Midbrain (tissue), 1 donor: ENCODE results near the gene SELENBP1.
"Not testable (repeated sequence)": the region's sequence is repeated elsewhere in the genome, so short reads cannot be mapped to it uniquely, and the experiment has no call there.

Experiments
- DNase-seq: peaks from one replicate; lab custom pipeline; 2025; lab: John Stamatoyannopoulos, UW

The SELENBP1 gene

GRCh38 chr1:151377150-151377884, 4.8 kb upstream of the SELENBP1 start:
- no peak for DNase-seq

DNA sequence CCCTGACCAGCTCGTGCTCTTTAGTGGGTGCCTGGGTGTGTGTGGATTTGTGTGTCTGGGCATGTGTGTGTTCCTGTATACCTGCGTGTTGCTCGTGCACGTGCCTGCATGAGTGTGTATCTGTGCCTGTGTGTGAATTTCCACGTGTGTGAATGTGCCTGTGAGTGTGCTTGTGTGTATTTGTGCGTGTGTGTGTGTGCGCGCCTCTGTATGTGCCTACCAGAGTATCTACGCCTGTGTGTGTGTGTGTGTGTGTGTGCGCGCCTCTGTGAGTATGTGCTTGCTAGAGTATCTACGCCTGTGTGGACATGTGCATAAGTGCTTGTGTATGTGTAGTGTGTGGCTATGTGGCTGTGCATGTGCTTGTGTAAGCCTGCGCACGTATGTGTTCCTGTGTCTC, 691 bp upstream of the SELENBP1 start:
- DNase-seq: no peak

GRCh38 chr1:151371370-151372057, 991 bp downstream of the SELENBP1 start:
- DNase-seq: peak; percentile 71

GRCh38 chr1:151370211-151370911, 2.1 kb downstream of the SELENBP1 start:
- DNase-seq: no peak

GRCh38 chr1:151369621-151370048, 2.9 kb downstream of the SELENBP1 start:
- no peak for DNase-seq

DNA sequence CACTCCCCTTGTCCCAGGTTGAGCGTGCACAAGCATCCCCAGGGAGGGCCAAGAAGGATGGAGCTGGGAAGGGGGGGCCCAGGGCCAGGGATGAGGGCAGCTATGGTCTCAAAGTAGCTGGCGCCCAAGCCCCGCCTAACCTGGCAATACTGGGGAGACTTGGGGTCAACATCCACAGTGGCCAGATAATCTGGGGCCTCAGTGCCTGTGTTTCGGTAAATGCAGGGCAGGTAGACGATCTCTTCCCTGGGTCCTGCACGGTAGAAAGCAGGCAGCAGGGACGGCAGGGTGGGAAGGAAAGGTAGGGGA, 3.2 kb downstream of the SELENBP1 start:
- DNase-seq: no peak

DNA sequence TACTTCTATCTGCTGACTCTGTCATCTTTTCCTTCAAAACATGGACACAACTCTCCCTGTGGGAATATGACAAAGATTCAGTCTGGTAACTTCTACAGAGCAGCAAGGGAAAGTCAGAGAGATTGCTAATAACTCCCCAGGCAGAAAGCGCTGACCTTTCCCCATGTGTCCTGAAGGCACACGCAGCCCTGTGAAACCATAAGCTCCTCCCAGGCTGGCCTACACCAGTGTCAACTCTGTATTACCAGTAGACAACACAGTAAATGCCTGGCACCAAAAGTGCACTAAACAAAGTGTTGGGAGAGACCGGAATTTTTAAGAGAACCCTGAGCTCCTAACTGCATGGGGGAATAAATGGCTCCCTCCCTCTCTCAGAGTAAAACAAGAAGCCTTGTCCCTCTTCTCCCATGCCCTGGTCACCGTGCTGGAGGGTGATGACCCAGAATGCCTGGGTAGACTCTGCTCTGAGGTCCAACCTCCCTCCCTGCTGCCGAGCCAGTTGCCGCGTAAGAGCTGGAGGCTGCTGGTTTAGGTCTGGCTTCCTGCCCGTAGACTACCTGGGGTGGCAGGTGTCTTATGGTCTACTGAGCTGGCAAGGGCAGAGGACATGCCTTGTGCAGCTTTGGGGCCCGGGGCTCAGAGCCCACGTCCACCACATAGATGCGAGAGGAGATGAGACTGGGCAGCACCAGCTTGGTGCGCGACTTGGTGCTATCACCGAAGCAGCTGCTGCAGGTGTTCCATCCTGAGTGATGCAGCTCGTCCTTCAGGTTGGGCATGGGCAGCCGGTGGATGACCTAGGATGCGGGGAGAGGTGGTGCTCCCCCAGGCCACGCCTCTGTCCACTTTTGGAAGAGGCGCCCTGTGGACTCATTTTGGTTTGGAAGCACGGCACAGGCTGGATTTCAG, 3.9 kb downstream of the SELENBP1 start:
- no peak for DNase-seq

GRCh38 chr1:151367658-151368392, 4.7 kb downstream of the SELENBP1 start:
- no peak for DNase-seq

DNA sequence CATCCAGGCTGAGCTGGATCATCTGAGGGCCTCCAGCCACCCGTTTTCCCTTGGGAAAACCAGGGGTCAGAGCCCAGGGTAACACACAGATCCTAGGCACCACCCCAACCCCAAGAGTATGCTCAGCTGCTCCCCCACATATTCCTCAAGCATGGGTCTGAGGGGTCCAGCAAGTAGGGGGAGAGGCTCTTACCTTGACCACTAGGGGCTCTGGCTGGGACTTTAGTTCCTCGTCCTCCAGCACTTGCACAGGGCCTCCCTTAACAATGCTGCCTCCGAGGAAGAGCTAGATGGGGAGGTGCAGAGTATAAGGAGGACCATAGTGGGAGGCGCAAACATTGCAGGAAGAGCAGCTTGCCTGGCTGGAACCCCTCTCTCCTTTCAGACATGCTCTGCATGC, 7.5 kb downstream of the SELENBP1 start:
- no peak for DNase-seq

GRCh38 chr1:151362308-151363155, 10.0 kb downstream of the SELENBP1 start:
- DNase-seq: no peak

DNA sequence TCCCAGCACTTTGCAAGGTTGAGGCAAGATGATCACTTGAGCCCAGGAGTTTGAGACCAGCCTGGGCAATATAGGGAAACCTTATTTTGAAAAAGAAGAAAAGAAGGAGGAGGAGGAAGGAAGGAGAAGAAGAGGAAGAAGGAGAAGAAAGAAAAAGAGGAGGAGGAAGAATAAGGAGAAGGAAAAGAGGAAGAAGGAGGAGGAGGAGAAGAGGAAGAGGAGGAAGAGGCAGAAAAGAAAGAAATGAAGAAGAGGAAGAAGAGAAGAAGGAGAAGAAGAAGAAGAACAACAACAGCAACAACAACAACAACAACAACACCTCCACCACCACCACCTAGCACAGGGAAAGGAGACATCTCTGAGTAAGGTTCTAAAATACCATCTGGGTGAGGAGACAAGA, 10.6 kb downstream of the SELENBP1 start:
- DNase-seq: no peak

DNA sequence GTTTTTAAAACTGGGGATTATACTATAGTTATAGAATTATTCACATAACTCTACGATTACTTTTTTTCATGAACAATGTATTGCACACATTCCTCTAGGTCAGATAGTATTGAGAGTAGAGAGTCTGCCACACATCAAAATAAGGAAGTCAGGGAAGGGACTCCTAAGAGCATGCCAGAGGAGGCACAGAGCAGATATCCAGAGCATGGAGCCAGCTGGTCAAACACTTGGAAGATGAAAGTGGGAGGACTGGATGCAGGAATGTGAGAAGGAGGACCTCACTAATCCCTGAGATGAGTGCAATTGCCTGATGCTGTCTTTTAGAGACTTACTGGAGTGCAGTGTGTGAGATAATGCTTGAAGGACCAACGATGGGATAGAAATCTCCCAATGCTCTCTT, 15.8 kb downstream of the SELENBP1 start:
- DNase-seq: no peak

GRCh38 chr1:151352021-151352718, 20.3 kb downstream of the SELENBP1 start:
- DNase-seq: no peak

DNA sequence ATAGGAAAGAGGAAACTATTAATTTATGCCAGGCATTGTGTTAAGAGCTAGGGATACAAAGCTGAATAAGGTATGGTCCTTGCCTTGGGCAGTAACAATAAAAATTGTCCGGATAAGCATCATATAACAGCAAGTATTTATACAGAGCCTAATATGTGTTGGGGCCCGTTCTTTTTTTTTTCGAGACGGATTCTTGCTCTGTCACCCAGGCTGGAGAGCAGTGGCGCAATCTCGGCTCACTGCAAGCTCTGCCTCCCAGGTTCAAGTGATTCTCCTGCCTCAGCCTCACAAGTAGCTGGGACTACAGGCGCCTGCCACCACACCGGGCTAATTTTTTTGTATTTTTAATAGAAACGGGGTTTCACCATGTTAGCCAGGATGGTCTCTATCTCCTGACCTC, 22.2 kb downstream of the SELENBP1 start:
- not testable (repeated sequence) for DNase-seq

- no peak for DNase-seq
Observed at GRCh38 chr1:151347523-151348246, 24.8 kb downstream of the SELENBP1 start.

DNA sequence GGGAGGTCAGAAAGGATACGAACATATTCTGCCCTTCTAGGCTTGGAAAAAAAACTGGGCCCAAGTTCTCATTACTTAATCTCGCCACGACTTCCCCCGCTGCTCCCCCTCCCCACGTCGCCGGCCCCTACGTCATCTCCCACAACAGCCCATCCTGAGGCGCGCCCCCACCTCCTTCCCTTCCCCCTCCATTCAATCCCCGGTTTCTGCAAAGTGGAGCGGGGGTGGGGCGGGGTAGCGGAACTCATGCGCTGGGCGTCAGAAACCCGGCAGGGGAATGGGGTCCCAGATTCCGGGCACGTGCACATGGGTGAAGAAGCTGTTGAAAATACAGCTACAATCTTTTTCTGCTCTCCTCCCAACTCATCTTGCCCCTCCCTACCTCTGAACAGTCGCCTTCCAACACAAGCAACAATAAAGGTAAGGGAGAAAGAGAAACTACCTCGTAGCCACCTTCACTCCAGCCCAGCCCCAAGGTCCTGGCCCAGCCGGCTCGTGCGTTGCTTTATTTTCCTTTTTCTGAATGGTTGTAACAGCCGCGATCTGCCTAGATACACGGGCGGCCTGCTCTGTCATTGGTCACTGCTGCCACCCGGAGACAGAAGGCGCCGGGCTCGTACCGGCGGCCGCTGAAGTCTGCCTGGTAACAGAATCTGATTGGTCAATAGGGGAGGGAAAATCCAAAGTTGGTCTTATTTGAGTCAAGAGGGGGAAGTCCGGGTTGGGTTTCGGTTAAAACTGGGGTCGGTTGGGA, 25.6 kb downstream of the SELENBP1 start, which contains the start of gene RFX5:
TSS of gene RFX5 (minus strand) at position 484 of the 754 bp plus-strand sequence. CDS start 932 bp downstream, outside the sequence.
- DNase-seq: peak; percentile 96

- no peak for DNase-seq
Observed at GRCh38 chr1:151346082-151346768, 26.3 kb downstream of the SELENBP1 start.

GRCh38 chr1:151344291-151344690, 28.2 kb downstream of the SELENBP1 start:
- no peak for DNase-seq
